Large intestine (tissue), 1 donor: ENCODE results near the gene ALDH2. TPM values are rescaled to one million over a fixed set of nuclear protein-coding genes. Genes with fewer than 3 reads are reported as not detected.

Experiments
- polyA plus RNA-seq: library from polyadenylated mRNA; unstranded; fragments of 120-200 nt; gene quantifications from one replicate; pipeline ENCODE4 v1.2.1, GENCODE V29; 2013

Gene ALDH2
- polyA plus RNA-seq, 1 donor: 100 TPM

Other genes starting within 250 kb of the ALDH2 start
- 54.3 TPM for gene ATXN2, start 167.6 kb upstream of the ALDH2 start, polyA plus RNA-seq
- gene BRAP, start 81.0 kb upstream of the ALDH2 start, polyA plus RNA-seq: 15.0 TPM
- 36.0 TPM for gene ACAD10, start 80.9 kb upstream of the ALDH2 start, polyA plus RNA-seq
- 56.7 TPM for gene MAPKAPK5, start 75.3 kb downstream of the ALDH2 start, polyA plus RNA-seq
- gene TMEM116, start 246.2 kb downstream of the ALDH2 start, polyA plus RNA-seq: 16.8 TPM
- 150 TPM for gene ERP29, start 246.5 kb downstream of the ALDH2 start, polyA plus RNA-seq